ENCODE results near the gene CHN2.

DNA sequence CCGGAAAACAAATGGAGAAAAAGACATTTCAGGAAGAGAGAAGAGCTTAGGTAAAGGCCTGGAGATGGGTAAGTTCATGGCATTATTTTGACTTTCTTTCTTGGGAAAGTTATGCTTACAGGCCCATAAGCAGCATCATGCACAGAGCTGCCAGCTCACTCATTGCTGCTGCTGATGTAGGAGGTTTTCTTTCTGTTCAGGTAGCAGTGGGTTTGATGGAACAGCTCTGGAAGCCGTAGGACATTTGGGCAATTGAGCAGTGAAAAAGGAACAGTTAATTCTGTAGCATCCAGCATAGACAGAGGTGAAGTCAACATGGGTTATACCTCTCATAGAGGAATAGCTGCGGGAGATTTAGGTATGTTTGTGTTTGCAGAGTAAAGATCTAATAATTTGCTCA lies 3.3 kb downstream of the CHN2 start:
- TF ChIP-seq, protein P1, sequence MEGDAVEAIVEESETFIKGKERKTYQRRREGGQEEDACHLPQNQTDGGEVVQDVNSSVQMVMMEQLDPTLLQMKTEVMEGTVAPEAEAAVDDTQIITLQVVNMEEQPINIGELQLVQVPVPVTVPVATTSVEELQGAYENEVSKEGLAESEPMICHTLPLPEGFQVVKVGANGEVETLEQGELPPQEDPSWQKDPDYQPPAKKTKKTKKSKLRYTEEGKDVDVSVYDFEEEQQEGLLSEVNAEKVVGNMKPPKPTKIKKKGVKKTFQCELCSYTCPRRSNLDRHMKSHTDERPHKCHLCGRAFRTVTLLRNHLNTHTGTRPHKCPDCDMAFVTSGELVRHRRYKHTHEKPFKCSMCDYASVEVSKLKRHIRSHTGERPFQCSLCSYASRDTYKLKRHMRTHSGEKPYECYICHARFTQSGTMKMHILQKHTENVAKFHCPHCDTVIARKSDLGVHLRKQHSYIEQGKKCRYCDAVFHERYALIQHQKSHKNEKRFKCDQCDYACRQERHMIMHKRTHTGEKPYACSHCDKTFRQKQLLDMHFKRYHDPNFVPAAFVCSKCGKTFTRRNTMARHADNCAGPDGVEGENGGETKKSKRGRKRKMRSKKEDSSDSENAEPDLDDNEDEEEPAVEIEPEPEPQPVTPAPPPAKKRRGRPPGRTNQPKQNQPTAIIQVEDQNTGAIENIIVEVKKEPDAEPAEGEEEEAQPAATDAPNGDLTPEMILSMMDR (IDR thresholded peaks at IDR 0.05): no peak
- TF ChIP-seq EZH2 (IDR thresholded peaks at IDR 0.05; ENCODE audit: borderline replicate concordance, insufficient read depth, low read depth, low read length, poor library complexity, severe bottlenecking): no peak

Data from B cell (primary cell).